GM19455 (cell line): ENCODE data around the gene LRRC34.

Source experiments
- ATAC-seq: cut with Tn5 transposase; IDR thresholded peaks from one replicate; pipeline ENCODE4 v1.9.1; 2021; ENCODE audit not compliant: unreplicated experiment

The LRRC34 gene

GRCh38 chr3:169812332-169813235, at the start of gene LRRC34, which contains the start of gene LRRIQ4:
Gene LRRC34, minus strand, starts transcription at chr3:169812904. Its CDS starts 356 bp downstream, at chr3:169812548.
Gene LRRIQ4, plus strand, starts transcription at chr3:169812870. Its CDS starts 9,052 bp downstream, at chr3:169821922.
- peak; percentile 71 for ATAC-seq

GRCh38 chr3:169861871-169862270, 49.2 kb upstream of the LRRC34 start:
- no peak for ATAC-seq

GRCh38 chr3:169857811-169858210, 45.1 kb upstream of the LRRC34 start:
- ATAC-seq, result no peak

- ATAC-seq, result no peak
Measured at GRCh38 chr3:169855514-169855913, 42.8 kb upstream of the LRRC34 start.

- no peak for ATAC-seq
Measured at GRCh38 chr3:169850618-169851017, 37.9 kb upstream of the LRRC34 start.

GRCh38 chr3:169848741-169849140, 36.0 kb upstream of the LRRC34 start:
- no peak for ATAC-seq

GRCh38 chr3:169847896-169848295, 35.2 kb upstream of the LRRC34 start:
- no peak for ATAC-seq

- peak; percentile 90 for ATAC-seq
Measured at GRCh38 chr3:169846458-169847193, 33.9 kb upstream of the LRRC34 start.

- ATAC-seq, result no peak
Measured at GRCh38 chr3:169842960-169843359, 30.3 kb upstream of the LRRC34 start.

GRCh38 chr3:169841171-169841570, 28.5 kb upstream of the LRRC34 start:
- no peak for ATAC-seq

GRCh38 chr3:169838511-169839030, 25.9 kb upstream of the LRRC34 start:
- no peak for ATAC-seq

GRCh38 chr3:169836942-169837275, 24.2 kb upstream of the LRRC34 start:
- no peak for ATAC-seq

GRCh38 chr3:169836078-169836941, 23.6 kb upstream of the LRRC34 start:
- ATAC-seq, result peak; percentile 87

GRCh38 chr3:169835533-169835932, 22.8 kb upstream of the LRRC34 start:
- no peak for ATAC-seq

GRCh38 chr3:169827712-169828111, 15.0 kb upstream of the LRRC34 start:
- ATAC-seq, result no peak

- no peak for ATAC-seq
Measured at GRCh38 chr3:169825316-169825715, 12.6 kb upstream of the LRRC34 start.

- ATAC-seq, result no peak
Measured at GRCh38 chr3:169822983-169823382, 10.3 kb upstream of the LRRC34 start.

- no peak for ATAC-seq
Measured at GRCh38 chr3:169822540-169822939, 9.8 kb upstream of the LRRC34 start.

GRCh38 chr3:169822091-169822490, 9.4 kb upstream of the LRRC34 start:
- ATAC-seq, result no peak

- ATAC-seq, result no peak
Measured at GRCh38 chr3:169818316-169818715, 5.6 kb upstream of the LRRC34 start.
